ENCODE results near the gene KIF1A.
A peak's percentile ranks its signal among the peaks of the same experiment; 100 is the strongest.

Gene KIF1A, protein sequence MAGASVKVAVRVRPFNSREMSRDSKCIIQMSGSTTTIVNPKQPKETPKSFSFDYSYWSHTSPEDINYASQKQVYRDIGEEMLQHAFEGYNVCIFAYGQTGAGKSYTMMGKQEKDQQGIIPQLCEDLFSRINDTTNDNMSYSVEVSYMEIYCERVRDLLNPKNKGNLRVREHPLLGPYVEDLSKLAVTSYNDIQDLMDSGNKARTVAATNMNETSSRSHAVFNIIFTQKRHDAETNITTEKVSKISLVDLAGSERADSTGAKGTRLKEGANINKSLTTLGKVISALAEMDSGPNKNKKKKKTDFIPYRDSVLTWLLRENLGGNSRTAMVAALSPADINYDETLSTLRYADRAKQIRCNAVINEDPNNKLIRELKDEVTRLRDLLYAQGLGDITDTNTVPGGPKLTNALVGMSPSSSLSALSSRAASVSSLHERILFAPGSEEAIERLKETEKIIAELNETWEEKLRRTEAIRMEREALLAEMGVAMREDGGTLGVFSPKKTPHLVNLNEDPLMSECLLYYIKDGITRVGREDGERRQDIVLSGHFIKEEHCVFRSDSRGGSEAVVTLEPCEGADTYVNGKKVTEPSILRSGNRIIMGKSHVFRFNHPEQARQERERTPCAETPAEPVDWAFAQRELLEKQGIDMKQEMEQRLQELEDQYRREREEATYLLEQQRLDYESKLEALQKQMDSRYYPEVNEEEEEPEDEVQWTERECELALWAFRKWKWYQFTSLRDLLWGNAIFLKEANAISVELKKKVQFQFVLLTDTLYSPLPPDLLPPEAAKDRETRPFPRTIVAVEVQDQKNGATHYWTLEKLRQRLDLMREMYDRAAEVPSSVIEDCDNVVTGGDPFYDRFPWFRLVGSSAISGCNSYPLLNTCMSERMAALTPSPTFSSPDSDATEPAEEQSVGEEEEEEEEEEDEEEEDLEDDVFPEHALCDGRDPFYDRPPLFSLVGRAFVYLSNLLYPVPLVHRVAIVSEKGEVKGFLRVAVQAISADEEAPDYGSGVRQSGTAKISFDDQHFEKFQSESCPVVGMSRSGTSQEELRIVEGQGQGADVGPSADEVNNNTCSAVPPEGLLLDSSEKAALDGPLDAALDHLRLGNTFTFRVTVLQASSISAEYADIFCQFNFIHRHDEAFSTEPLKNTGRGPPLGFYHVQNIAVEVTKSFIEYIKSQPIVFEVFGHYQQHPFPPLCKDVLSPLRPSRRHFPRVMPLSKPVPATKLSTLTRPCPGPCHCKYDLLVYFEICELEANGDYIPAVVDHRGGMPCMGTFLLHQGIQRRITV (N-terminal part only)

GRCh38 chr2:240819858-240820606, at the start of gene KIF1A:
KIF1A (minus strand) TSS chr2:240820219; CDS start chr2:240797752, 22,467 bp downstream.
- no peak for TF ChIP-seq JUND (IDR thresholded peaks at IDR 0.05; ENCODE audit: low read depth)
- in situ Hi-C loops (cut with HindIII; ENCODE audit: low pct_unique_long_range_greater_than_20kb, low sequenced_read_pairs): no loop called here
- no peak for DNase-seq (ENCODE audit: low read depth in 1 of 2, low spot score in 1 of 2)

DNA sequence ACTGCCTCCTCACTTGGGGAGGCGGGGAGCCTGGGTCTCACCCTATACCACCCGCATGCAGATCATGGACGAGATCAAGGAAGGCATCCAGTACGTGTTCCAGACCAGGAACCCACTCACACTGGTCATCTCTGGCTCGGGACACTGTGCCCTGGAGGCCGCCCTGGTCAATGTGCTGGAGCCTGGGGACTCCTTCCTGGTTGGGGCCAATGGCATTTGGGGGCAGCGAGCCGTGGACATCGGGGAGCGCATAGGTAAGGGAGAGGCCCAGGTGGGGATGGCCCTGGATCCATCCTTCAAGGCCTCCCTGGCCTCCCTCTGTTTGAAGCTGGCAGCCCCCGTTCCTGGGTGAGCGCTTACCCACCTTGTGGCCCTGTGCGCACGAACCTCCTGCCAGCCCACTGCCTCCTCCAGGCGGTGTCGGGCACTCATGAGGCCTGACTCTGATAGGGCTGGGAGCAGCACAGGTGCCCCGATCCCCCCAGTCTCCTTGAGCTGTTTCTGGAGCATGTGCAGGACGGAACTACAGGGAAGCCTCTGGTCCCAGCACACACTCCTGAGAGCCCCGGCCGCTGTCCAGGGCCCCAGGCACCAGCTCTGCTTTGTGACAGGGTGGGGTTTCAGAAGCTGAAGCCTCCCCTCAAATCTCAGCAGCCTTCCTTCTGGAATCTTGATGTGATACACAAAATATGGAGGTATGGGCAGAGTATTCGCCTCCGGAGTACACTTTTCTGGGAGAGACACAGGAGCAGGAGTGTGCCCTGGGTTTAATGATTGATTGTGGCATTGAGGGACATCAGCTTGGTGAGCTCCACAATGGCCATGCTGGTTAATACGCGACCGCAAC, 49.3 kb upstream of the KIF1A start:
- TF ChIP-seq JUND (IDR thresholded peaks at IDR 0.05; ENCODE audit: low read depth): no peak
- in situ Hi-C loops (cut with HindIII; ENCODE audit: low pct_unique_long_range_greater_than_20kb, low sequenced_read_pairs): no loop called here
- no peak for DNase-seq (ENCODE audit: low read depth in 1 of 2, low spot score in 1 of 2)

DNA sequence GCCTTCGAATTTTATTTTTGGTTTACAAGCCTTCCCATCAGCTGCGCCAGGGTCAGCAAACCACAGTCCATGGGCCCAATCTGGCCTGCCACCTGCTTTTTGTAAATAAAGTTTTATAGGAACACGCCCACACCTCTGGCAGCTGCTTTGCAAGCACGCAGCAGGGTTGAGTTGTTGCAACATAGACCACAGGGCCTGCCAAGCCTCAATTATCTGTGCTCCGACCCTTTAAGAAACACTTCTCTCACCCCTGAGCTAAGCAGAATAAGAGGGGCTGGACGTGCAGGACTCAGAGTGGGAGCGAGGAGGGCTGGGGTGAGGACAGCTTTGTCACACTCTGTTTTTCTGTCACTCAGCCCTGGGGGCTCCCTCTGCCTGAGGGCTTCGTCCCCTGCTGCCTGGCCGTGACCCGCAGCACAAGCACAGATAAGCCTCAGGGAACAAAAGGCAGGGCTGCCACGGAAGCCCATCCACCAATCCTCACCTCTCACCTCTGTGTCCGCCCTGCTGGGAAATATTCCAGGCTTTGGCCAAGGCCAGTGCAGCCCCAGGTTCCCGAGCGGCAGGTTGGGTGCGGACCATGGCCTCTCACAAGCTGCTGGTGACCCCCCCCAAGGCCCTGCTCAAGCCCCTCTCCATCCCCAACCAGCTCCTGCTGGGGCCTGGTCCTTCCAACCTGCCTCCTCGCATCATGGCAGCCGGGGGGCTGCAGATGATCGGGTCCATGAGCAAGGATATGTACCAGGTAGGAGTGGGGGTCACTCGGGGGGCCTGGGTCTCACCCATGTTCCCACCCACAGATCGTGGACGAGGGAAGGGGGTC, 48.5 kb upstream of the KIF1A start, which contains the start of gene AGXT:
Gene AGXT (plus strand): TSS at position 539 of the 823 bp plus-strand sequence. CDS start 42 bp downstream, at position 581.
- no peak for DNase-seq (ENCODE audit: low read depth in 1 of 2, low spot score in 1 of 2)
- in situ Hi-C loops (cut with HindIII; ENCODE audit: low pct_unique_long_range_greater_than_20kb, low sequenced_read_pairs): no loop called here
- no peak for TF ChIP-seq JUND (IDR thresholded peaks at IDR 0.05; ENCODE audit: low read depth)

DNA sequence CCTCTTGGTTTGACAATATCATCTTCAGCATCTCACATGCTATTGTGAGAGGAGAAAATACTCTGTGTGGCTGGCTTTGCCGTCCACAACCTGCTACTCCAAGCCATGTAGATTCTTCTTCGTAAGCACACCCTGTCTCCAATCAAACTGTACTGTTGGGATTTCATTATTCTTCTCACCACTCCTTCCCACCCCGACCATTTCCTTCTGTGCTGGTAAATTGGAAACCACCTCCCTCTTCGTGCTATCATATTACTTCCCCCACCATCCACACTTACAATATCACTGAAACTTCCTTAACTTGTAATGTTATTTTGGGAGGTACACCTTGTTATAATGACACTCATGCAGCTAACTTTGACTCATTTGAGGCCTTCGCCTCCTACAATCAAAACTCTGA, 45.4 kb upstream of the KIF1A start:
- in situ Hi-C loops (cut with HindIII; ENCODE audit: low pct_unique_long_range_greater_than_20kb, low sequenced_read_pairs): no loop called here
- DNase-seq (ENCODE audit: low read depth in 1 of 2, low spot score in 1 of 2): no peak
- no peak for TF ChIP-seq JUND (IDR thresholded peaks at IDR 0.05; ENCODE audit: low read depth)

- TF ChIP-seq JUND (IDR thresholded peaks at IDR 0.05; ENCODE audit: low read depth): no peak
- in situ Hi-C loops (cut with HindIII; ENCODE audit: low pct_unique_long_range_greater_than_20kb, low sequenced_read_pairs): no loop called here
- no peak for DNase-seq (ENCODE audit: low read depth in 1 of 2, low spot score in 1 of 2)
These were observed 44.5 kb upstream of the KIF1A start for GRCh38 chr2:240864475-240864874.

GRCh38 chr2:240861547-240861946, 41.5 kb upstream of the KIF1A start:
- no peak for TF ChIP-seq JUND (IDR thresholded peaks at IDR 0.05; ENCODE audit: low read depth)
- in situ Hi-C loops (cut with HindIII; ENCODE audit: low pct_unique_long_range_greater_than_20kb, low sequenced_read_pairs): no loop called here
- DNase-seq (ENCODE audit: low read depth in 1 of 2, low spot score in 1 of 2): peak in 1 of 2 experiments; percentile 17

GRCh38 chr2:240858871-240859270, 38.9 kb upstream of the KIF1A start:
- TF ChIP-seq JUND (IDR thresholded peaks at IDR 0.05; ENCODE audit: low read depth): no peak
- DNase-seq (ENCODE audit: low read depth in 1 of 2, low spot score in 1 of 2): no peak
- in situ Hi-C loops (cut with HindIII; ENCODE audit: low pct_unique_long_range_greater_than_20kb, low sequenced_read_pairs): no loop called here

DNA sequence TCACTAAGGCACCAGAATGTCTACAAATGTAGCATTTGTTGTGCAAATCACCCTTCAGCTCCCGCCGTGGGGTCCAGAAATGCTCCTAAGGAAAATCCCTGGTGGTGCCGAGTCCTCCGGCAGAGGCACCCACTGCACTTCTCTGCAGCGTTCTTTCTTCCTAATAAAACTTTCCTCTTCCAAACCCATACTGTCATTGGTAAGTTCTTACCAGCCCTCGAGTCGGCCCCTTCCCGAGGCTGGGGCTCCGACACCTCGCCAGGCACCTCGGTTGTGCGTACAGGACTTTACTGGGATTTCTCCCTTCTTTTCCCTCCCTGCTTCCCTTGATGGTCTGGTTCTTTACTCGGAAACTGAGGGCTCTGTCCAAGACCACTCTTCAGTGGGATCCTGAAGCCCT, 38.3 kb upstream of the KIF1A start:
- TF ChIP-seq JUND (IDR thresholded peaks at IDR 0.05; ENCODE audit: low read depth): no peak
- in situ Hi-C loops (cut with HindIII; ENCODE audit: low pct_unique_long_range_greater_than_20kb, low sequenced_read_pairs): no loop called here
- no peak for DNase-seq (ENCODE audit: low read depth in 1 of 2, low spot score in 1 of 2)

DNA sequence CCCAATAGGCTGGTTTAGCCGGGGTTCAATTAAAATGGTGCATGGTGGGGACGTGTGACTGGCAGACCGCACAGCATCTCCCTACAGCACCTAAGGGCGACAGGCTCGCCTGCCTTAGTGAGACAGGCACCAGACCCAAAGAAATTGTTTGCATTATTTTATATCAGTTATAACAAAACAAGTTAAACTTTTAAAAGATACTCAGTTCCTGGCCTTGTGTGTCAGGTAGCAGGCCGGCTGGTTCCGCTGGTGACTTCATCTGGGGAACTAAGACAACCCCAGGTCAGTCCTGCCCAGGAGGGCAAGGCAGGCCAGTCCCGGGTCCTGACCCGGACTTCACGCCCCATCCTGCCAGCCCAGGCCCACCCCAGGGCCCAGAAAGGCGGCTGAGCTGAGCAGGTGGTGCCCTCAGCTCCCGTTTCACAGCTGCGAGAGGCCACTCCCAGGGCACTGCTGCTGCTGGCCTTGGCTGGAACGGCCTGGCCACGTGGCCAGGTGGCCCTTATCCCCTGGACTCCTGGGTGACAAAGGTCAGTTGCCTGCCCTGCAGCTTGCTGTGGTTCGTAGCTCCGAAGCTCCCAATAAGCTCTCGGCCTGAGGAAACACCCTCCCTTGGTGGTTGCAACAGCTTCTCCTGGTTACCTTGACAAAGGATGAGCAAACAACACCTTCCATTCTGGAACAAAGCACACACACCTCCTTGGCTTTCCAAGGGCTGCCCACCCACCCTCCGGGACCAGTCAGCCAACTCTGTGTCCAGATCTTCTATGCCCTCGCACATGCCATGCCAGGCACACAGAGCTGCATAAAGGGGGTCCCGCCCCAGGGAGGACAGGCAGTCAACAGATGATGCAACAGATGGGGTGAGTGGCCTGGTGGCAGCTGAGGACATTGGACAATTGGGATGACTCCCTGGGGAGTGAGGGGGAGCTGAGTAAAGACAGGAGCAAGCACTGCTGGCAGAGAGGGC, 37.3 kb upstream of the KIF1A start:
- in situ Hi-C loops (cut with HindIII; ENCODE audit: low pct_unique_long_range_greater_than_20kb, low sequenced_read_pairs): no loop called here
- no peak for DNase-seq (ENCODE audit: low read depth in 1 of 2, low spot score in 1 of 2)
- TF ChIP-seq JUND (IDR thresholded peaks at IDR 0.05; ENCODE audit: low read depth): no peak

Data from T47D (cell line).